ENCODE results near the gene FRMD4B.

DNA sequence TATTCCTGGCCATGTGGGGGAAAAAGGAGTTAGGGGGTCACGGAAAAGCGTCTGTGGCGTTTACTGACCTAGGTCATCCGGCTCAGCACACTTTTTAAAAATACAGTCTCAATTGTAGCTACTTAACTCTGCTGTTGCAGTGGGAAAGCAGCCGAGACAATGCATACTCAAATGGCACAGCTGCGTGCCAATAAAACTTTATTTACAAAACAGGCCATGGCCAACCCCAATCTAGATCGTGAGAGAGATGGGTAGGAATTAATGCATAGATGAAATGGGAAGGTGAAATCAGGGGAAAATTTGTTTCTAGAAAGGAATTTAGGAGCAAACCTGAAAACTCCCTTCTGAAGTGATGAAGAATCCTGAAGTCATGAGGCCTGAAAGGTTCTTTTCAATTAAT, 22.0 kb upstream of the FRMD4B start:
- TF ChIP-seq POLR2A (IDR thresholded peaks at IDR 0.05; ENCODE audit: low read length) (no peak), GATA1 (IDR thresholded peaks at IDR 0.05; ENCODE audit: low read depth, low read length) (no peak)

All from erythroblast (primary cell).